HCT116 (cell line): ENCODE data around the gene KCND3. TPM values are rescaled to one million over a fixed set of nuclear protein-coding genes. Genes with fewer than 3 reads are reported as not detected.

Source experiments
- ATAC-seq: fragments of 200-7000 bp; cut with Tn5 transposase; 2 replicates; pipeline ENCODE4 v1.9.1; 2020; ENCODE audit warnings: mild to moderate bottlenecking, moderate library complexity
- BruUV-seq: library from RNA; stranded (reverse); fragments of 400-500 nt; replicated peaks from 2 replicates; lab custom pipeline; 2021; lab: Mats Ljungman, UMichigan
- CTCF ChIA-PET: fragments of 300-600 bp; sonication (Branson Sonifier 250); formaldehyde crosslinking; loops from one replicate; lab custom pipeline; 2021; ENCODE audit warnings: antibody characterized with exemption; lab: Charles Lee
- POLR2A ChIA-PET: fragments of 300-600, 350-600 bp; sonication (Branson Sonifier 250); formaldehyde crosslinking; loops from one replicate; lab custom pipeline; 2021; ENCODE audit warnings: antibody characterized with exemption; lab: Charles Lee
- RAD21 ChIA-PET, 2 experiments: fragments of 300-600 bp; sonication (Branson Sonifier 250); formaldehyde crosslinking; loops; one replicate each; lab custom pipeline; 2023; ENCODE audit warnings: low total read pairs in 2 of 2; ENCODE audit not compliant: uncharacterized antibody in 2 of 2, unreplicated experiment in 2 of 2, low non-redundant PET in 1 of 2; lab: Charles Lee
- DNase-seq: peaks from one replicate; pipeline ENCODE4 v3.0.0-alpha.2; 2010; ENCODE audit warnings: low read depth, low spot score
- H2AFZ ChIP-seq: fragments of 200-600 bp; shearing (Covaris generic), sonication (generic); 2 replicates; pipeline ENCODE4 v1.6.1; 2017; ENCODE audit warnings: low read depth, mixed run types, mixed read lengths, antibody characterized with exemption, low read length; ENCODE audit not compliant: poor library complexity, severe bottlenecking
- H3K27ac ChIP-seq: 2 replicates; pipeline ENCODE4 v1.5.1; 2012; ENCODE audit warnings: low read depth, low read length
- H3K27me3 ChIP-seq: fragments of 200-600 bp; sonication (generic); 2 replicates; pipeline ENCODE4 v1.6.1; 2016; ENCODE audit warnings: mixed run types, low read length, mixed read lengths; ENCODE audit not compliant: insufficient read depth
- H3K36me3 ChIP-seq, 2 experiments: fragments of 200-500 bp in 1 of 2; fragments of 200-600 bp in 1 of 2; sonication (Bioruptor generic) in 1 of 2; sonication (generic) in 1 of 2; 2 replicates each; pipeline versions ENCODE4 v1.5.1 to v1.6.1; 2014 to 2016; ENCODE audit warnings: low read length in 2 of 2, inconsistent platforms in 1 of 2, mixed read lengths in 1 of 2, mixed run types in 1 of 2; ENCODE audit not compliant: insufficient read depth in 2 of 2, control insufficient read depth in 1 of 2
- H3K4me1 ChIP-seq, 2 experiments: fragments of 200-600 bp in 1 of 2; sonication (generic) in 1 of 2; 2 replicates each; pipeline versions ENCODE4 v1.5.1 to v1.6.1; 2012 to 2017; ENCODE audit warnings: low read length in 2 of 2, inconsistent platforms in 1 of 2, mild to moderate bottlenecking in 1 of 2, mixed read lengths in 1 of 2, mixed run types in 1 of 2, moderate library complexity in 1 of 2; ENCODE audit not compliant: insufficient read depth in 2 of 2, control insufficient read depth in 1 of 2
- H3K4me2 ChIP-seq: fragments of 200-600 bp; sonication (generic); 2 replicates; pipeline ENCODE4 v1.6.1; 2017; ENCODE audit warnings: mixed run types, low read length, mixed read lengths
- H3K4me3 ChIP-seq, 2 experiments: fragments of 200-600 bp in 1 of 2; sonication (generic) in 1 of 2; replicated peaks in 1 of 2; 2 replicates each; pipeline ENCODE4 v1.5.1; 2011 to 2016; ENCODE audit warnings: low read length in 2 of 2, control low read depth in 1 of 2, low read depth in 1 of 2, mild to moderate bottlenecking in 1 of 2, mixed read lengths in 1 of 2, mixed run types in 1 of 2
- H3K79me2 ChIP-seq: fragments of 200-600 bp; sonication (generic); 2 replicates; pipeline ENCODE4 v1.6.1; 2017; ENCODE audit warnings: mild to moderate bottlenecking, mixed run types, low read length, moderate library complexity, mixed read lengths; ENCODE audit not compliant: insufficient read depth
- H3K9ac ChIP-seq: fragments of 200-600 bp; sonication (generic); 2 replicates; pipeline ENCODE4 v1.6.1; 2016; ENCODE audit warnings: low read length, mixed read lengths
- H3K9me2 ChIP-seq: fragments of 200-600 bp; sonication (generic), shearing (Covaris generic); 2 replicates; pipeline ENCODE4 v1.6.1; 2017; ENCODE audit warnings: mixed run types, mild to moderate bottlenecking, moderate library complexity; ENCODE audit not compliant: insufficient read depth
- H3K9me3 ChIP-seq, 2 experiments: fragments of 200-500 bp in 1 of 2; fragments of 200-600 bp in 1 of 2; sonication (Bioruptor generic) in 1 of 2; sonication (generic) in 1 of 2; 2 replicates each; pipeline ENCODE4 v1.6.1; 2014 to 2017; ENCODE audit warnings: low read length in 2 of 2, mixed read lengths in 2 of 2, inconsistent platforms in 1 of 2, low read depth in 1 of 2, mild to moderate bottlenecking in 1 of 2, mixed run types in 1 of 2, moderate library complexity in 1 of 2; ENCODE audit not compliant: control insufficient read depth in 1 of 2, insufficient read depth in 1 of 2
- H4K20me1 ChIP-seq: fragments of 200-600 bp; sonication (generic), shearing (Covaris generic); 2 replicates; pipeline ENCODE4 v1.6.1; 2017; ENCODE audit warnings: mixed run types, mild to moderate bottlenecking, moderate library complexity; ENCODE audit not compliant: insufficient read depth
- ATF3 ChIP-seq: IDR thresholded peaks from 2 replicates; pipeline ENCODE4 v1.6.1; 2012
- CBX3 ChIP-seq: IDR thresholded peaks from 2 replicates; pipeline ENCODE4 v1.6.1; 2012; ENCODE audit warnings: low read depth
- CEBPB ChIP-seq: IDR thresholded peaks from 2 replicates; pipeline ENCODE4 v1.6.1; 2012; ENCODE audit warnings: low read depth
- CTCF ChIP-seq, 3 experiments: fragments of 200-600 bp in 1 of 3; sonication (generic) in 1 of 3; IDR thresholded peaks in 2 of 3; conservative IDR thresholded peaks in 1 of 3; 2 replicates each; pipeline ENCODE4 v1.5.1; 2012 to 2017; ENCODE audit warnings: low read depth in 2 of 3, low read length in 2 of 3, antibody characterized with exemption in 1 of 3, borderline replicate concordance in 1 of 3, control low read depth in 1 of 3, mild to moderate bottlenecking in 1 of 3, mixed read lengths in 1 of 3, mixed run types in 1 of 3, moderate library complexity in 1 of 3; ENCODE audit not compliant: insufficient read depth in 1 of 3
- ELF1 ChIP-seq: IDR thresholded peaks from 2 replicates; pipeline ENCODE4 v1.6.1; 2012; ENCODE audit warnings: low read depth, borderline replicate concordance
- EZH2 ChIP-seq: fragments of 200-600 bp; sonication (generic); IDR thresholded peaks from 2 replicates; pipeline ENCODE4 v1.6.1; 2017; ENCODE audit warnings: antibody characterized with exemption, mixed run types
- EZH2phosphoT487 ChIP-seq: fragments of 200-600 bp; IDR thresholded peaks from 2 replicates; pipeline ENCODE4 v1.6.1; 2018; ENCODE audit warnings: antibody characterized with exemption, borderline replicate concordance
- FOSL1 ChIP-seq: IDR thresholded peaks from 2 replicates; pipeline ENCODE4 v1.6.1; 2012; ENCODE audit warnings: low read depth
- JUND ChIP-seq: IDR thresholded peaks from 2 replicates; pipeline ENCODE4 v1.6.1; 2012
- MAX ChIP-seq: IDR thresholded peaks from 2 replicates; pipeline ENCODE4 v1.6.1; 2012
- POLR2A ChIP-seq: IDR thresholded peaks from 2 replicates; pipeline ENCODE4 v1.7.0; 2011; ENCODE audit warnings: borderline replicate concordance; ENCODE audit not compliant: insufficient read depth, insufficient read length; ENCODE audit errors: extremely low read depth
- SIN3A ChIP-seq: IDR thresholded peaks from 2 replicates; pipeline ENCODE4 v1.6.1; 2012; ENCODE audit warnings: low read depth
- SP1 ChIP-seq: IDR thresholded peaks from 2 replicates; pipeline ENCODE4 v1.6.1; 2012; ENCODE audit warnings: low read depth
- SRF ChIP-seq: IDR thresholded peaks from 2 replicates; pipeline ENCODE4 v1.6.1; 2012; ENCODE audit warnings: low read depth
- TCF7L2 ChIP-seq: IDR thresholded peaks from 2 replicates; pipeline ENCODE4 v1.7.0; 2011; ENCODE audit warnings: borderline replicate concordance, inconsistent platforms; ENCODE audit not compliant: insufficient read depth, insufficient read length; ENCODE audit errors: extremely low read depth
- YY1 ChIP-seq: IDR thresholded peaks from 2 replicates; pipeline ENCODE4 v1.6.1; 2011; ENCODE audit warnings: low read length, low read depth, moderate library complexity, mild to moderate bottlenecking; ENCODE audit not compliant: insufficient replicate concordance; ENCODE audit errors: extremely low read depth
- ZBTB33 ChIP-seq: IDR thresholded peaks from 2 replicates; pipeline ENCODE4 v1.6.1; 2011; ENCODE audit warnings: mild to moderate bottlenecking, low read length, moderate library complexity; ENCODE audit not compliant: insufficient replicate concordance; ENCODE audit errors: extremely low read depth
- ZFX ChIP-seq: fragments of 450-650 bp; IDR thresholded peaks from 2 replicates; pipeline ENCODE4 v1.6.1; 2017
- ZNF274 ChIP-seq: fragments of 200-500 bp; sonication (Bioruptor generic); IDR thresholded peaks from 2 replicates; pipeline ENCODE4 v1.6.1; 2014; ENCODE audit warnings: mild to moderate bottlenecking, low read depth, low read length, inconsistent platforms
- intact Hi-C: fragments of 100-400 bp; cut with micrococcal nuclease; formaldehyde crosslinking; loops from 2 replicates; pipeline ENCODE4 v1.10.0; 2022
- total RNA-seq: library from RNA; stranded (reverse); gene quantifications from one replicate; pipeline ENCODE4 v1.2.1, GENCODE V29; 2021; ENCODE audit not compliant: unreplicated experiment

Gene KCND3
- total RNA-seq, 1 experiment from 2014 or later: 0.44 TPM

- Histone ChIP-seq H3K9me3 (no peaks in the 10 kb centered on the region), H4K20me1 (no peaks in the 10 kb centered on the region), H3K27me3 (peaks cover 99% of the 10 kb centered on the region), H3K4me1 (no peaks in the 10 kb centered on the region), H3K79me2 (no peaks in the 10 kb centered on the region), H3K27ac (no peak overlapping the region), H3K4me2 (no peak overlapping the region), H3K9ac (no peak overlapping the region), H3K9me2 (no peaks in the 10 kb centered on the region), H3K36me3 (no peaks in the 10 kb centered on the region), H2AFZ (no peak overlapping the region), H3K4me3 (no peak overlapping the region)
- ChIA-PET RAD21 (no interaction called here), CTCF (interaction anchor here (0.9 kb wide), 1 partner anchor 320 kb away, joined by 3 read pairs; no protein-coding TSS in a partner anchor), POLR2A (no interaction called here)
- BruUV-seq: no TSS peak
- TF ChIP-seq ATF3 (no peak), ELF1 (no peak), POLR2A (no peak), EZH2 (no peak), JUND (no peak), SRF (no peak), SP1 (no peak), CTCF (IDR thresholded peaks at IDR 0.05 in 2 of 3, conservative IDR thresholded peaks at IDR 0.05 in 1 of 3; ENCODE audit: borderline replicate concordance in 1 of 3, insufficient read depth in 1 of 3, low read depth in 2 of 3, low read length in 2 of 3) (no peak), YY1 (no peak), ZFX (no peak), TCF7L2 (no peak), CEBPB (no peak), EZH2phosphoT487 (no peak), ZBTB33 (no peak), SIN3A (no peak), FOSL1 (no peak), ZNF274 (no peak), MAX (no peak), CBX3 (no peak)
- intact Hi-C loops: no loop called here
- DNase-seq (no peak), ATAC-seq (no peak)
These were observed 27.7 kb upstream of the KCND3 start for GRCh38 chr1:112017183-112017582.
